NCI-H1930 (cell line): ENCODE measurements around the gene ADM2.
A peak's percentile ranks its signal among the peaks of the same experiment; 100 is the strongest.

Experiments used
- DNase-seq, 2 experiments: peaks; one replicate each; lab custom pipeline; 2025; lab: John Stamatoyannopoulos, UW

Gene ADM2

DNA sequence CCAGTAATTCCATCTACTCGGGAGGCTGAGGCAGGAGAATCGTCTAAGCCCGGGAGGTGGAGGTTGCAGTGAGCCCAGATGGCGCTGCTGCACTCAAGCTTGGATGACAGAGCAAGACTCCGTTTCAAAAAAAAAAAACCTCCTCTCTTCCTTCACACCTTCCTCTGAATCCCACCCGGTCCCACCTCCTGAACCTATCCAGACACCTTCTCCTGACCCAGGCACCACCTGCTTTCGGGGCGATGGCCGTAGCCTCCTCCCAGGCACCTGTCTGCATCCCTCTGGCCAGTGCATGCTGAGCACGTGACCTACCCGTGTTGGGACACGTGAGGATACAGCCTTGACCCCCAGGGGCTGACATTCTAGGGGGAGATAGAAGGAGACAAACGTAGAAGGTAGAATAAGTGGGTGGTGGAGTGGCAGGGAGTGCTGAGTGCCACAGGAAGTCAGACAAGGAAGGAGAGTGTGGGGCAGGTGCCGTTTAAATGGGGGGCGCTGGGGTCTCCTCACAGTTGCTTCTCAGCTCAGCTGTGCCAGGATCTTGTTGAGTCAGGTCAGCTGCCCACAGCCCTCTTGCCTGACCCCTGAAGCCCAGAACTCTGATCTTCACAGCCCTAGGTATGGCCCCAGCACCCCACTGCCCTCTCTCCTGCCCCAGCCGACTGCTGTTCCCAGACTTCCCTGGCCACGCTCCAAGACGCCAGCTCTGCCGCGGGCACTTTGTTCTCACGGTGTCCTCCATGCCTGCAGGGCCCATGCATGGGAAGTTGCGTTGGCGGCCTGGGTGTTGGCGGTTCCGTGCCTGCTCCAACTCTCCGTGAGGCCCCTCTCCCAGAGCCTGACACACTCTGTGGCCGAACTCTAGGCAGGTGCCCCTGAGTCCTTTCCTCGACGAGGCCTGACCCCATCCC is 4.1 kb downstream of the ADM2 start:
- DNase-seq: no peak

DNA sequence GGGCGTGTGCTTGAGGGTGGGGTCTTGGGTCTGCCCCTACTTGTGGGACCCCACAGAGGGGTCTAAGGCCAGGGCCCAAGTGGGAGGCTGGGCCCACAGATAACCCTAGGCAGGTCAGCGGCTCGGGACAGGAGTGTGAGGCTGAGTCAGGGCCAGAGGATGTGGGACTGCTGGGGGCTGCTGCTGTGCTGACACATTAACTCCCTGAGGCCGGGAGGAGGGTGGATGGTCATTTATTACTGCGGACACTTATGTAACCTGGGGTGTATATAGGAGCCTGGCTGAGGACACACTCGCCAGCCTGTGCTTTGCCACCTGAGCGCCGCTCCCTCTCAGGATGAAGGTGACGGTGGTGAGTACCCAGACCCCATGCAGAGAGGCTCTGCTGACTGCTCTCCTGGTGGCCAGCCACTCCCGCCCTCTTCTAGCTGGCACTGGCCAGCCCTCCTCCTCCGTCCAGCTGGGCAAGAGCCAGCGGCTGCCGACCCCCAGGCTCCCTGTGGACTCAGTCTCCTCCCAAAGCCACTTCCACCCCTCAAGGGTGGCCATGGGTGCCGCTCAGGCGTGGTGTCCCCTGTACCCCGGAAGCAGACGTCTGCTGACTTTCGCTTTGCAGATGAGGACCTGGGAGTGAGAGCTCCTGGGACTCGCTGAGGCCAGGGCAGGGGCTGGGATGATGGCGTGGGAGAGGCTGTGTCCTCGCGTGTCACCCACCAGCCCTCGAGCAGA is 5.4 kb downstream of the ADM2 start, which contains the start of gene MIOX:
TSS of gene MIOX (plus strand) at position 299 of the 729 bp plus-strand sequence. CDS start at position 338, 39 bp downstream.
- no peak for DNase-seq

DNA sequence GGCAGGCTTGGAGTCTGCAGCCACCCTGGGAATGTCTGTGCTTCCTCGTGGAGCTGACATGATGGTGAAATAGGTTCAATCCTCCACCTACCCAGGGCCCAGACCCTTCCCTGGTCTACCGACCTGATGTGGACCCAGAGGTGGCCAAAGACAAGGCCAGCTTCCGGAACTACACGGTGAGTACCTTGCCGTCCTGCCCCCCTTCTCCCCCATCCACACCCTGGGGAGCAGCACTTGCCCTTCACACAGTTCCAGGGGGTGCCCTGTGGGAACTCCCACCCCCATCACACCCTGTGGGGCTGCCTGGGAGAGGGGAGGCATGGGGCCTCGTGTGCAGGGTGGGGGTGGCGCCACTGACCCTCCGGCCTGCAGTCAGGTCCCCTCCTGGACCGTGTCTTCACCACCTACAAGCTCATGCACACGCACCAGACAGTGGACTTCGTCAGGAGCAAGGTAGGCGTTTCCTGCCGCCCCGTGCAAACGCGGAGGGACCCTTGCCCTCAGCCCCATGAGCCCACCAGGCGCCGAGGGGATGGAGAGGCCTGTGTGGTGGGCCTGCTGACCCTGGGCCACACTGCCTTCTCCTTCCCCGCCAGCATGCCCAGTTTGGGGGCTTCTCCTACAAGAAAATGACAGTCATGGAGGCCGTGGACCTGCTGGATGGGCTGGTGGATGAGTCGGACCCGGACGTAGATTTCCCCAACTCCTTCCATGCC is 6.1 kb downstream of the ADM2 start:
- no peak for DNase-seq

DNA sequence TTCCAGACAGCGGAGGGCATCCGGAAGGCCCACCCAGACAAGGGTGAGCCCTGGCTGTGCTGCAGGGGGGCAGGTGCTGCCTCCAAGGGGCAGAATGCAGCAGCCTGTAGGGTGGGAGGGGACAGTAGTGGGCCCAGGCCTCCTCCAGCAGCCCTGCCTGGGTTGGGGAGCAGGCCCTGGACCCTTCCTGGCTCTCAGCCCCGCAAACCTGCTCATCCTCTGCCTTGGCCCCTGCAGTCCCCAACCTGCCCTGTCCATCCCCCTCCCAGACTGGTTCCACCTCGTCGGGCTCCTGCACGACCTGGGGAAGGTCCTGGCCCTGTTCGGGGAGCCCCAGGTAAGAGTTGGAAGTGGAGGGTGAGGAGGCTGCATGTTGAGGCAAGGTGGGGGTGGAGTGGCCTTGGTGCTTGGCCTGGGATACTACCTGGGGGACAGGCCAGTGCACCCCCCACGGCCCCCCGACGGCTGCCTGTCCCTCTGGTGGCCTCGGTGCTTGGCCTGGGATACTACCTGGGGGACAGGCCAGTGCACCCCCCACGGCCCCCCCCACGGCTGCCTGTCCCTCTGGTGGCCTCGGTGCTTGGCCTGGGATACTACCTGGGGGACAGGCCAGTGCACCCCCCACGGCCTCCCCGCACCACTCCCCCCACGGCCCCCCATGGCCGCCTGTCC is 6.8 kb downstream of the ADM2 start:
- DNase-seq: no peak

DNA sequence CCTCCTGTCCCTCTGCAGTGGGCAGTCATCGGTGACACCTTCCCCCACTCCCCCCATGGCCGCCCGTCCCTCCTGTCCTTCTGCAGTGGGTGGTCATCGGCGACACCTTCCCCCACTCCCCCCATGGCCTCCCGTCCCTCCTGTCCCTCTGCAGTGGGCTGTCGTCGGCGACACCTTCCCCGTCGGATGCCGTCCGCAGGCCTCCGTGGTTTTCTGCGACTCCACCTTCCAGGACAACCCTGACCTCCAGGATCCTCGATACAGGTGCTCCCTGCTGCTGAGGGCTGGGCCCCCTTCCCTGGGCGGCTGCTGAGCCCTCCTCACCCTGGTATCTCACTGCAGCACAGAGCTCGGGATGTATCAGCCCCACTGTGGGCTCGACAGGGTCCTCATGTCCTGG is 7.5 kb downstream of the ADM2 start:
- DNase-seq: no peak

DNA sequence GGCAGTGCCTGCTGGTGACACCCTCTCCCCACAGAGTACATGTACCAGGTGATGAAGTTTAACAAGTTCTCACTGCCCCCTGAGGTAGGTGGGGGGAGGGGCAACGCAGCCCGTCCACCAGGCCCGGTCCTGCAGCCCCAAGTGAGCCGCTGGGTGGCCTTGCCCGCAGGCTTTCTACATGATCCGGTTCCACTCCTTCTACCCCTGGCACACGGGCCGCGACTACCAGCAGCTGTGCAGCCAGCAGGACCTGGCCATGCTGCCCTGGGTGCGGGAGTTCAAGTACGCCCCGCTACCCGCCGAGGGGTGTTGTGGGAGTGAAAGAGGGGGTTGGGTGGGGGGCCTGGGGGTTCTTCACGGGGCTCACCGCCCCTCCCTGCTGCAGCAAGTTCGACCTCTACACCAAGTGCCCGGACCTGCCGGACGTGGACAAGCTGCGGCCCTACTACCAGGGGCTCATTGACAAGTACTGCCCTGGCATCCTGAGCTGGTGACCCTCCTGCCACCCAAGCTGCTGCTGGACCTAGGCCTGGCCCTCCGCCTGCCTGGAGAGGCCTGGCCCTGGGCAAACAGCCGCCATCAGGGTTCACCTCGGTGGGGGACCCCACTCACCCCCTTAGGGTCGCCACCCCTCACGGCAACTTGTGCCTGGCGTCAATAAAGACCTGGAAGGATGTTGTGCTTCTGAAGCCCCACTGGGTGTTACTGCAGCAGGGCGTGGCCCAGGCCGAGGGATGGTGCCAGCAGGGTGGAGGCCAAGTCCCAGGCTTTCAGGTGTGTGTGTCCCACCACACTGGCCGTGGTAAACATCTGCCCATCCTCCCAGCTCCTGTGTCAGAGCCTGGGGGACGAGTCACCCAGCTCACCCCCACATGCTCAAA is 8.3 kb downstream of the ADM2 start:
- no peak for DNase-seq

DNA sequence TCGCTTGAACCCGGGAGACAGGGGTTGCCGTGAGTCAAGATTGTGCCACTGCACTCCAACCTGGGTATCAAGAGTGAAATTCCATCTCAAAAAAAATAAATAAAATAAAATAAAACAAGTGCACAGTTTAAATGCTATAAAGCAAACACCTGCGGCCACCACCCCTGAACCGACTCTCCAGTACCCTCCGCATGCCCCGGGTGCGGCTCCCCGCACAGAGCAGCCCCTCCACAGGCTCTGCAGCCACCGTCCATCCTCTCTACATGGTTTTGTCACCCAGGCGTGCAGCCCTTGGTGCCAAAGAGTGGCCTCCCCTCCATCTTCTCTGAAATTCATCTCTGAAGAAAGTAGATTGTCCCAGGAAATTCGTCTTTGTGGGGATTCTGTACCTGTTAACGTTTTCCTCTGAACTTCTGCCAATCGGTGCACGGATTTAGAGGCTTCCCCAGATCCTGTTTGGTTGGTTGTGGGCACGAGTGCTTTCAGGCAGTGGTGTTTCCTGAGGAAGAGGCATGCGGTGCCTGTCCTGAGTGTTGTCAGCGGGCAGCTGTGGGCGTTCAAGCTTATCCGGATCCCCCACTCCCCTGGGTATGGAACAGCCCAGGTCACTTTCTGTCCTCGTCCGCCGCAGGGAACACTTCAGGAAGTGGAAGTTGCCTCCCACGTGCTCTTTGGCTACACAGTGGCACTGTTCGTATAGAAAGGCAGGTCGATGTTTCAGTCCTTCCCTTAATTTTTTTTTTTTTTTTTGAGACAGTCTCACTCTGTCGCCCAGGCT is 9.4 kb downstream of the ADM2 start:
- no peak for DNase-seq

DNA sequence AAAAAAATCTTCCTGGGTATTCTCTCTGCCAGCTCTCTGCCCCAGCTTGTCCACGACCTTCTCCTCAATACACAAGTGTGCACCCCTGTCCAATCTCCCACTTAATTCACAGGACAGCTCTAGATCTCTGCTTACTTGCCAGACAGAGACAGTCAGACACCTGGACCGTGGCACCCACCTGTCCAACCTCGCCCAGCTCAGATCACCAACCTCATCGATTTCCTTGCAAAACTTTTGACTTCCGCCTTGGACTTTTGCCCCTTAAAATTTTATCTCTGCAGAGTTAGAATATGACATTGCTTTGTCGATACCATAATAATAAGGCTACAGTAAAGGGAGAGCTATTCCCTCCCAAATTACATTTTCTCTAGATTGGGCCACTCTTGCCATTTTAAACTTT is 15.8 kb downstream of the ADM2 start:
- DNase-seq: no peak

DNA sequence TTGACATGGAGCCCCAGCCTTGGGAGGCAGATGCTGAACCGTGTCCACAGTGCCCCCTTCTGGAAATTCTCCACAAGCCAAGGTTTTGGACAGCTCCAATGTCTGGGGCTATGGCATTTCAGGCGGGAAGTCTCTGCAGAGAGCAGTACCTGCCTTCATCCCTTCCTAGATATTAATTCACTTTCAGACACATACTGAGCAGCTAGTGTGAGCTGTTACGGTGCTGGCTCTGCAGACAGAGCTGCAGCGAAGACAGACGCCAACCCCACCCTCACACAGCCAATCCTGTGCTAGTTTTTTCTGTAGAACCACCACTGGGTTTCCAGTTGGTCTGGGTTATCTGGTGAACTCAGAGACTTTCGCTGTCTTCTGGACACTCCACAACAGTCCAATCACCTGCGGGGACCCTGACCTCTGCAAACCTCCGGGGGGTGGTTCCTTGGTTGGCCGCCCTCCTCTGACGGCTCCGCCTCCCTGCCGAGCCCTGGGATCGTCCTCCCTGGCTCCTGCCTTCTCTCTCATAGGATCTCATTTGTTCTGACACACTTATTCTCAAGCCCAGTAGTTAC is 17.1 kb downstream of the ADM2 start:
- DNase-seq: peak; percentile 51 to 74

DNA sequence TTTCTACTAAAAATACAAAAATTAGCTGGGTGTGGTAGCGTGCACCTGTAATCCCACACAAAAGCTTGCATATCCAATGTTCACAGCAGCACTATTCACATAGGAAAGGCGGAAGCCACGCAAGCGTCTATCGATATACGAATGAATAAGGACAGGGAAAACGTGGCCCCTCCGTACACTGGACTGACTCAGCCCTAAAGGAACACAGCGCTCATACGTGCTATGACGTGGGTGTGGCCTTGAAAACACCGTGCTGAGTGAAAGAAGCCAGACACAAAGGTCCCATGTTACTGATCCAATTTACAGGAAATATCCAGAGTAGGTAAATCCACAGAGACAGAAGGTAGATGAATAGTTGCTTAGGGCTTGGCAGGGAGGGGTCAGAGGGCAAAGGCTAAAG is 19.1 kb downstream of the ADM2 start:
- DNase-seq: no peak

DNA sequence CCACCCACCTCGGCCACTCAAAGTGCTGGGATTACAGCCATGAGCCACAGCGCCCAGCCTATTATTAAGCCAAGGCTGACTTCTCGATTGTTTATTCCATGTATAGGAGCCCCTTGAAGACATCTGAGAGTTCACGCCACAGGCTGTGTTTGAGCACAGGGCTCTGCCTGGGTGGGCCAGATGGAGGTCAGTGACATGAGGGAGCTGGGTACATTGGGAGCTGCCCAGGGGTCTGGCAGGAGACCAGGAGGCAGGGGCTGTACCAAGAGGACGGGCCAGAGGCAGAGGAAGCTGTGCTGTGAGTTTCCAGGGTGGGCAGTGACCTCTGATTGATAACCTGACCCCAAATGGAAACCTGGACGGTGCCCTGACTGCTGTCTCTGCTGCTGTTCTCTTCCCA is 20.8 kb downstream of the ADM2 start:
- DNase-seq: no peak

DNA sequence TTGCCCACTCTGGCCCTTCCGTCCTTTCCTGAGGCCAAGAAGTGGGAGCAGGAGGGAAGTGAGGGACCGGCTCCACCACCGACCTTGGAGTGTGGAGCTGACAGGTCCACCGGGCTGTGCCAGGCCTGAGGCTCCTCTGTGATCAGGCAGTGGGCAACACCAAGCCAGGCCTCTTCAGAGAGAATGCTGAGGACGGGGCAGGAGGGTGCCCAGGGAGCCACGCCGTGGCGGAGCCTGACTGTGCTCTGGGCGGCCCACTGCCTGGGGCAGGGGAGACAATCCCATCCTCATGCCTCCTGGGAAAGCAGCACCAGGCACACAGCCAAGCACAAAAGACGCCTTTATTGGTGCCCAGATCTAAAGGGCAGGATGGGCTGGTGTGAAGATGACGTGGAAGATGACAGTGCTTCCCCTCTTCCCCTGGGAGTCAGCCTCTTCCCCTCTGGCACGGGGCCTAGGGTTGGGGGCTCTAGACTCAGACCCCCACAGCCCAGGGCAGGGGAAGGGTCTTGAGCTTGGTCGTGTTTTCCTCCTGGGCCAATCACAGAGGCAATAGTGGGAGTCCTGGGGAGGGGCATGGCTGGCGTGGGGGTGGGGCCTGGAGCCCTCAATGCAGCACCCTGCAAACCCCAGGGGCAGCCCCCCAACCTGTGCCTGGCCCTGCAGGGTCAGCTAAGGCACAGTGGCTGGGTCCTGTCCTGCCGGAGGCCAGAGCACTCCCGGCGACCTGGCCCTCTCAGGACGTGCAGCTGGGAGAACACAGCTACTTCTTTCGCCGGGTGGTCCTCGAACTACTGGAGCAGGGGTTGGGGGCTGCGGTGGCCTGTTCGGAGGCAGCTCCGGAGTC is 21.5 kb downstream of the ADM2 start:
- no peak for DNase-seq

DNA sequence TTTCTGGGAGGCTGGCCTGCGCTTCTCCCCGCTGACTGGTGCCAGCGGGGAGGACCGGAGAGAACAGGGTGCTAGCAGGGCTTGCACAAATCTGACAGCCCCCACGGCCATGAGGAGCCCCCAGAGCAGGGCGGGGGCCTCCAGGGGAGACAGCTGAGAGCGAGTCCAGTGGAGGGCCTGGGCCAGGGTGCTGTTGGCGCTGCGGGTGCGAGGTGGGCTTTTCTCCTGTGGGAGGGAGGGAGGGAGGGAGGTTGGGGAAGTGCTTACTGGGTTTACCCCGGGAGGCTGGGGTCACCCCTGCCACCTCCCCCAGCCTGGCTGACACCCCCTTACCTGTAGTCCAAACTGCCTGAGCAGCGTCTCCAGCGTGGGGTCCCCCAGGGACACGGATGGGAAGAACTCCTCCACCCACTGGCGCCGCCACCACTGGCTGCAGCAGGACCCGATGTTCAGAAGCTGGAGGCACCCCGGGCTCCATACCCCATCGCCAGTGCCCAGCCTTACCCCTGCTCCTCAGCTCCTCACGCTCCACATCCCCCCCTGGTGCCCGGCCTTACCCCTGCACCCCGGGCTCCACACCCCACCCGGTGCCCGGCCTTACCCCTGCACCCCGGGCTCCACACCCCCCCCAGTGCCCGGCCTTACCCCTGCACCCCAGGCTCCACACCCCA is 22.3 kb downstream of the ADM2 start:
- DNase-seq: no peak

DNA sequence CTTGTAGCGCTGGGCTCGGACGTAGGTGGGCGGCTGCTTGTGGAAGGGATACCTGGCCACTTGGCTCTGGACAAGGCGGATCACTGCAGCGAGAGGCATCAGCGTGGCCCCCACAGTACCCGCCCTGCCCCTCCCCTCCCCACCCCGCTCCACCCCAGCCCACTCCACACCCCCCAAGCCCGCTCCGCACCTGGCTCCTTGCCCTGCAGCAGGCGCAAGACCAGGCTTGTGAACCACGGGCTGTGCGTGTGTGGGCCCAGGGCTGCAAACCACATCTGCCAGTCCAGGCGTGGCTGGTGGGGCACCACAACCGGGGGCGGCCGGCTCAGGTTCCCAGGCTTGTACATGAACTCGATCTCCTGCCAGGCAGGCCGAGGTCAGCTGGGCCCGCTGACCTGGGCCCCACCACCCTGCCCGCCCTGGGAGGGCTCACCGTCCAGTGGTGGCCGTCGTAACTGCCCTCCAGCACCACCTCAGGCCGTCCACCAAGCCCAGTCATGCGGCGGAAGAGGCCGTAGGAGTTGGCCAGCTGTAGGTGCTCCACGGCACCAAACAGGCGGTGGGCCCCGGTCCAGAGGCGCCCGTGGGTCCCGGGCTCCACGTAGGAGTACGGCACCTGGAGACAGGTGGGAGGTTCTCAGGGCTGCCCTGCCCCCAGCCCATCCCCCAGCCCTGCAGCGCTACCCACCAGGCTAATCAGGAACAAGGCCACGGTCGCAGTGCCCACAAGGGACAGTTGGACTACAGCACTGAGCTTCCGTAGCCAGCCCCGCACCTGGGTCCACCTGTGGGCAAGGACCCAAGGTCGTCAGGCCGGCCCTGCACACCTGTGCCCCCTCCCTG is 23.2 kb downstream of the ADM2 start:
- DNase-seq: no peak

DNA sequence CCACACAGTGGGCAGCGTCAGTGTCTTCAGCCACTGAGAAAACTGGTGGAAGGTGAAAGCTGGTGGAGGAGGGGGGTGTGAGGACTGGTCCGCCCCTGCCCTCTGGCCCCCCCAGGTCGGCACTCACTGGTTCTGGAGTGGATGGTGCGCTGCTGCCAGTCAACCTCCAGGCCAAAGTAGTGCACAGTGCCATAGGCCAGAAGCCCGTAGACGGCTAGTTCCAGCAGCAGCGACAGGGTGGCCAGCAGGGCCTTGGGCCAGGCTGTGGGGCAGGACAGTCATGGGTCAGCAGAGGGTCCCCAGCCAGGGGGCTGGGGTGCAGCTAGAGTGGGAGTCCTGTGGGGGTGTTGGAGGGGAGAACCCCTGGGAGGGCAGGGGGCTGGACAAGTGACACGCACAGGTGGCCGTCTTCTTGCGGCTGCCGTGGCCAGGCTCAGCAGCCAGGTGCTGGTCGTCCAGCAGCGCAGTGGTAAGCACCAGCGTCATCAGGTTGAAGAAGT is 24.0 kb downstream of the ADM2 start:
- DNase-seq: no peak

DNA sequence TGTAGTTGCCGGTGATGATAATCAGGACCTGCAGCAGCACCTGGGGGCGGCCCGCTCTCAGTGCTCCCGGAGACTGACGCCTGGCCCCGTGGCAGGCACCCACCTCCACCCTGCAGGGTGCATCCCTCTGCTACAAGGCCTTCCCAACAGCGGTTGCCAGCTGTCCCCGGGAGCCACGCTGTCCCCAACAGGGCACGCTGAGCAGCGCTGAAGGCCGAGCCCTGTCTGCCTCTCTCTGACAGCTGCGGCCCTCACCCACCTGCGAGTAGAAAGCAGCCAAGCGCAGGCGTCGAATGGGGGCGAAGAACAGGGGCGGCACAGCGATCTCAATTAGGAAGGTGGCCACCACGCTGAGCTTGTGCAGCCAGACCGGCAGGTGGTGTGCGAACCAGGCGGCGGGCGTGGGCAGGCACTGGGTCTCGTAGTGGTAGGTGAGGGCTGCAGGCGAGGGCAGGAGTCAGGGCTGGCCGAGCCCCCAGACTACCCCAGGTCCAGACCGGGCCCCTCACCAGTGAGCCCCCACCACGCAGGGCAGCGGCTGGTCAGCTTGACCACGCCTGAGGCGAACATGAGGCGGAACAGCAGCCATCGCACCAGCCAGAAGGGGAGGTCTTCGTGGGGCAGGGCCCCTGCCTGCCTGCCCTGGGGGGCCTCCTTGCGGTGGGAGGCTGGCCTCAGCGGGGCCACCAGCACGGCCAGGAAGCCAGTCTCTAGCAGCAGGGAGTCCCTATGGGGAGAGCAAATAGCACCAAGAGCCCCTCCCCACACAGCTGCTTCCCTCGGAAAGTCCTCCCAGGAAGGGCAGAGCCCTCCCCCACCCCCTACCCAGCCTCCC is 24.6 kb downstream of the ADM2 start:
- DNase-seq: no peak
